SK-N-SH (cell line): Measurements from ENCODE around the gene AGBL5. TPM values are rescaled to one million over a fixed set of nuclear protein-coding genes. Genes with fewer than 3 reads are reported as not detected.

Experiments used
- CTCF ChIA-PET: fragments of 300-600, 350-600 bp; formaldehyde crosslinking; extraction: SDS; loops from one replicate; lab custom pipeline; 2021; lab: Yijun Ruan, JAX
- POLR2A ChIA-PET: fragments of 350-600 bp; sonication (Branson Sonifier 250); formaldehyde crosslinking; extraction: SDS; loops from one replicate; lab custom pipeline; 2020; ENCODE audit warnings: antibody characterized with exemption, inconsistent platforms; lab: Yijun Ruan, JAX
- DNase-seq: peaks from one replicate; pipeline ENCODE4 v3.0.0; 2012
- H2AFZ ChIP-seq: fragments of 200-600 bp; sonication (generic); 2 replicates; pipeline ENCODE4 v1.8.1; 2016; ENCODE audit warnings: antibody characterized with exemption, mild to moderate bottlenecking, low read depth
- H3F3A ChIP-seq: fragments of 200-600 bp; sonication (generic); replicated peaks from 2 replicates; pipeline ENCODE3; 2016; ENCODE audit warnings: antibody characterized with exemption, mild to moderate bottlenecking; ENCODE audit not compliant: insufficient read depth
- H3K27ac ChIP-seq, 2 experiments: fragments of 200-500 bp in 1 of 2; fragments of 200-600 bp in 1 of 2; sonication (Bioruptor generic) in 1 of 2; sonication (generic), shearing (Covaris generic) in 1 of 2; 2 replicates each; pipeline versions ENCODE4 v1.5.1 to v1.6.1; 2014 to 2016; ENCODE audit warnings: low read depth in 2 of 2, inconsistent platforms in 1 of 2, low read length in 1 of 2, mild to moderate bottlenecking in 1 of 2, mixed read lengths in 1 of 2
- H3K27me3 ChIP-seq: fragments of 200-600 bp; sonication (generic), shearing (Covaris generic); 2 replicates; pipeline ENCODE4 v1.6.1; 2016; ENCODE audit warnings: mixed run types; ENCODE audit not compliant: insufficient read depth
- H3K36me3 ChIP-seq, 2 experiments: fragments of 200-500 bp in 1 of 2; fragments of 200-600 bp in 1 of 2; sonication (Bioruptor generic) in 1 of 2; sonication (generic) in 1 of 2; replicated peaks in 1 of 2; 2 replicates each; pipeline versions ENCODE3 to v1.5.1; 2014 to 2016; ENCODE audit warnings: low read length in 1 of 2, mild to moderate bottlenecking in 1 of 2; ENCODE audit not compliant: insufficient read depth in 2 of 2, control insufficient read depth in 1 of 2
- H3K4me1 ChIP-seq, 2 experiments: fragments of 200-500 bp in 1 of 2; fragments of 200-600 bp in 1 of 2; sonication (Bioruptor generic) in 1 of 2; sonication (generic), shearing (Covaris generic) in 1 of 2; 2 replicates each; pipeline versions ENCODE4 v1.5.1 to v1.6.1; 2014 to 2016; ENCODE audit warnings: low read depth in 1 of 2, low read length in 1 of 2, mixed run types in 1 of 2; ENCODE audit not compliant: insufficient read depth in 2 of 2, control insufficient read depth in 1 of 2
- H3K4me2 ChIP-seq: fragments of 200-600 bp; sonication (generic), shearing (Covaris generic); 2 replicates; pipeline ENCODE4 v1.6.1; 2017; ENCODE audit warnings: mixed run types
- H3K4me3 ChIP-seq, 2 experiments: fragments of 200-500 bp in 1 of 2; fragments of 200-600 bp in 1 of 2; sonication (Bioruptor generic) in 1 of 2; sonication (generic), shearing (Covaris generic) in 1 of 2; 2 replicates each; pipeline versions ENCODE4 v1.5.1 to v1.8.1; 2014 to 2016; ENCODE audit warnings: low read depth in 2 of 2, inconsistent platforms in 1 of 2, low read length in 1 of 2, mild to moderate bottlenecking in 1 of 2, mixed read lengths in 1 of 2, moderate library complexity in 1 of 2
- H3K79me2 ChIP-seq: fragments of 200-600 bp; sonication (generic); 2 replicates; pipeline ENCODE4 v1.8.1; 2017; ENCODE audit warnings: mild to moderate bottlenecking; ENCODE audit not compliant: insufficient read depth
- H3K9ac ChIP-seq: fragments of 200-600 bp; sonication (generic); 2 replicates; pipeline ENCODE4 v1.6.1; 2017; ENCODE audit warnings: mixed run types
- H3K9me2 ChIP-seq: fragments of 200-600 bp; sonication (generic); 2 replicates; pipeline ENCODE4 v1.6.1; 2017; ENCODE audit warnings: mixed run types
- H3K9me3 ChIP-seq: fragments of 200-600 bp; sonication (generic); 2 replicates; pipeline ENCODE4 v1.6.1; 2017; ENCODE audit warnings: mixed run types, mild to moderate bottlenecking, moderate library complexity
- H4K20me1 ChIP-seq: fragments of 200-600 bp; sonication (generic); 2 replicates; pipeline ENCODE4 v1.6.1; 2017; ENCODE audit warnings: mild to moderate bottlenecking, mixed run types; ENCODE audit not compliant: insufficient read depth
- ELF1 ChIP-seq: IDR thresholded peaks from 2 replicates; pipeline ENCODE4 v1.4.0; 2012
- EP300 ChIP-seq, 2 experiments: IDR thresholded peaks; 2 replicates each; pipeline versions ENCODE4 v1.4.0 to v1.6.1; 2012; ENCODE audit warnings: borderline replicate concordance in 1 of 2, low read depth in 1 of 2, low read length in 1 of 2
- FOXJ3 ChIP-seq: sonication (generic); formaldehyde crosslinking; IDR thresholded peaks from 2 replicates; pipeline ENCODE4 v1.5.1; 2020; ENCODE audit warnings: mild to moderate bottlenecking, missing genetic modification reagents
- FOXM1 ChIP-seq: IDR thresholded peaks from 2 replicates; pipeline ENCODE4 v1.4.0; 2012; ENCODE audit warnings: low read depth, mild to moderate bottlenecking
- GATA2 ChIP-seq: sonication (generic); formaldehyde crosslinking; IDR thresholded peaks from 2 replicates; pipeline ENCODE4 v1.5.0; 2020; ENCODE audit warnings: mild to moderate bottlenecking, missing genetic modification reagents
- JUND ChIP-seq: IDR thresholded peaks from 2 replicates; pipeline ENCODE4 v1.4.0; 2012
- MEF2A ChIP-seq: IDR thresholded peaks from 2 replicates; pipeline ENCODE4 v1.4.0; 2012; ENCODE audit warnings: low read depth, borderline replicate concordance
- MXI1 ChIP-seq: IDR thresholded peaks from 2 replicates; pipeline ENCODE4 v1.6.1; 2012; ENCODE audit warnings: mild to moderate bottlenecking, low read depth, low read length, improper control_type of control experiment
- NFIC ChIP-seq: IDR thresholded peaks from 2 replicates; pipeline ENCODE4 v1.4.0; 2012; ENCODE audit warnings: borderline replicate concordance
- NRF1 ChIP-seq: IDR thresholded peaks from 2 replicates; pipeline ENCODE4 v1.6.1; 2012; ENCODE audit warnings: low read depth, mild to moderate bottlenecking, low read length
- POLR2AphosphoS5 ChIP-seq: IDR thresholded peaks from 2 replicates; pipeline ENCODE4 v1.6.1; 2012; ENCODE audit warnings: low read depth, low read length
- RFX5 ChIP-seq: IDR thresholded peaks from 2 replicates; pipeline ENCODE4 v1.6.1; 2012; ENCODE audit warnings: mild to moderate bottlenecking, improper control_type of control experiment, low read length
- TCF12 ChIP-seq: IDR thresholded peaks from 2 replicates; pipeline ENCODE4 v1.4.0; 2012
- TEAD4 ChIP-seq: IDR thresholded peaks from 2 replicates; pipeline ENCODE4 v1.4.0; 2012; ENCODE audit warnings: mild to moderate bottlenecking, borderline replicate concordance; ENCODE audit not compliant: insufficient read depth
- YY1 ChIP-seq: IDR thresholded peaks from 2 replicates; pipeline ENCODE4 v1.4.0; 2012; ENCODE audit warnings: low read depth, mild to moderate bottlenecking
- WGBS: methylation state at CpG from one replicate; pipeline ENCODE4 v1.1.6; 2017; ENCODE audit warnings: low lambda C conversion rate; 5-methylcytosine and 5-hydroxymethylcytosine counted together
- polyA plus RNA-seq, 3 experiments: library from polyadenylated mRNA; depleted of rRNA; stranded (reverse); fragments of >200 nt; gene quantifications; 2 replicates each; pipeline ENCODE4 v1.2.3, GENCODE V29; 2012
- TF ChIP-seq, protein P1 (sequence below): IDR thresholded peaks from 2 replicates; pipeline ENCODE4; 2012
- TF ChIP-seq, protein P2 (sequence below): IDR thresholded peaks from 2 replicates; pipeline ENCODE4 v1.4.0; 2012; ENCODE audit warnings: low read depth
- TF ChIP-seq, protein P3 (sequence below): IDR thresholded peaks from 2 replicates; pipeline ENCODE4 v1.4.0; 2012; ENCODE audit warnings: low read depth, borderline replicate concordance

The AGBL5 gene
- polyA plus RNA-seq, 1 of the 3 experiments (the other 2 are of a cell fraction), result 45.5 TPM

DNA sequence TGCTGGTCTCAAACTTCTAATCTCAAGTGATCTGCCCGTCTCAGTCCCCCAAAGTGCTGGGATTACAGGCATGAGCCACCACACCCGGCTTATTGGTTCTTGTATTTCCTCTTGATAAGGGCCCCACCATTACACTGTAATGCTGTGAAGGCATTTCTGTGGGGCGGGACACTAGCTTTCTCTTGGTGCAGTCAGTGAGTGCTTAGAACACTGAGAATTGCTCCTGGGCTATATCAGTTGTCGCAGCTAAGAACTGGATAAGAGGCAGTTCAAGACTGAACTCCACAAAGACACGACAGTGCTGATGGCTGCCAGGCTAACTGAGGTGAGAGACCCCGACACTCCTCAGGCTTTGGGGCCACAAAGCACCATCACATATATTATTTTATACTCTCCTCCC, 37.2 kb downstream of the AGBL5 start:
- H3K9me3 ChIP-seq, result no peaks in the 10 kb centered on the region
- CTCF ChIA-PET, result interaction anchor here (0.6 to 14.6 kb wide), 14 partner anchors 9 to 243 kb away, joined by 3 to 227 read pairs (median 15); partner anchors contain the start of genes AGBL5 and OST4
- WGBS, result 91% methylated on average over 6 of the region's 6 CpGs

More for the DNA sequence above, 37.2 kb downstream of the AGBL5 start:
- H4K20me1 ChIP-seq, result peaks cover 3% of the 10 kb centered on the region; the same call in 1 of the 2 replicates
- no peak overlapping the region for H3K4me2 ChIP-seq
- no peaks in the 10 kb centered on the region for H3K27me3 ChIP-seq
- H3K4me3 ChIP-seq, result no peak overlapping the region
- no peaks in the 10 kb centered on the region for H3K9me2 ChIP-seq
- TF ChIP-seq NFIC (no peak), TEAD4 (no peak), FOXM1 (no peak), YY1 (no peak), ELF1 (no peak), MEF2A (no peak), RFX5 (no peak), MXI1 (no peak), POLR2AphosphoS5 (no peak), JUND (no peak), NRF1 (no peak), TCF12 (no peak), FOXJ3 (CRISPR knock-in tag) (no peak), EP300 (IDR thresholded peaks at IDR 0.05; ENCODE audit: borderline replicate concordance in 1 of 2, low read depth in 1 of 2, low read length in 1 of 2) (no peak), GATA2 (no peak)
- TF ChIP-seq, protein P1, sequence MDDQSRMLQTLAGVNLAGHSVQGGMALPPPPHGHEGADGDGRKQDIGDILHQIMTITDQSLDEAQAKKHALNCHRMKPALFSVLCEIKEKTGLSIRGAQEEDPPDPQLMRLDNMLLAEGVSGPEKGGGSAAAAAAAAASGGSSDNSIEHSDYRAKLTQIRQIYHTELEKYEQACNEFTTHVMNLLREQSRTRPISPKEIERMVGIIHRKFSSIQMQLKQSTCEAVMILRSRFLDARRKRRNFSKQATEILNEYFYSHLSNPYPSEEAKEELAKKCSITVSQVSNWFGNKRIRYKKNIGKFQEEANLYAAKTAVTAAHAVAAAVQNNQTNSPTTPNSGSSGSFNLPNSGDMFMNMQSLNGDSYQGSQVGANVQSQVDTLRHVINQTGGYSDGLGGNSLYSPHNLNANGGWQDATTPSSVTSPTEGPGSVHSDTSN, result no peak
- TF ChIP-seq, protein P2, sequence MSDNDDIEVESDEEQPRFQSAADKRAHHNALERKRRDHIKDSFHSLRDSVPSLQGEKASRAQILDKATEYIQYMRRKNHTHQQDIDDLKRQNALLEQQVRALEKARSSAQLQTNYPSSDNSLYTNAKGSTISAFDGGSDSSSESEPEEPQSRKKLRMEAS, result no peak
- TF ChIP-seq, protein P3, sequence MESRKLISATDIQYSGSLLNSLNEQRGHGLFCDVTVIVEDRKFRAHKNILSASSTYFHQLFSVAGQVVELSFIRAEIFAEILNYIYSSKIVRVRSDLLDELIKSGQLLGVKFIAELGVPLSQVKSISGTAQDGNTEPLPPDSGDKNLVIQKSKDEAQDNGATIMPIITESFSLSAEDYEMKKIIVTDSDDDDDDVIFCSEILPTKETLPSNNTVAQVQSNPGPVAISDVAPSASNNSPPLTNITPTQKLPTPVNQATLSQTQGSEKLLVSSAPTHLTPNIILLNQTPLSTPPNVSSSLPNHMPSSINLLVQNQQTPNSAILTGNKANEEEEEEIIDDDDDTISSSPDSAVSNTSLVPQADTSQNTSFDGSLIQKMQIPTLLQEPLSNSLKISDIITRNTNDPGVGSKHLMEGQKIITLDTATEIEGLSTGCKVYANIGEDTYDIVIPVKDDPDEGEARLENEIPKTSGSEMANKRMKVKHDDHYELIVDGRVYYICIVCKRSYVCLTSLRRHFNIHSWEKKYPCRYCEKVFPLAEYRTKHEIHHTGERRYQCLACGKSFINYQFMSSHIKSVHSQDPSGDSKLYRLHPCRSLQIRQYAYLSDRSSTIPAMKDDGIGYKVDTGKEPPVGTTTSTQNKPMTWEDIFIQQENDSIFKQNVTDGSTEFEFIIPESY, result no peak
- H3K9ac ChIP-seq, result no peak overlapping the region
- POLR2A ChIA-PET, result interaction anchor here (1.0 to 2.6 kb wide), 4 partner anchors 10 to 103 kb away, joined by 3 to 18 read pairs (median 7); partner anchors contain the start of genes EMILIN1 and OST4
- H3F3A ChIP-seq, result peaks cover 7% of the 10 kb centered on the region
- H3K4me1 ChIP-seq, result peaks cover 6 to 32% of the 10 kb centered on the region in 2 experiments; a peak in 3 of 4 replicates
- no peak overlapping the region for H3K27ac ChIP-seq
- no peaks in the 10 kb centered on the region for H3K79me2 ChIP-seq
- peaks cover 0 to 15% of the 10 kb centered on the region in 2 experiments for H3K36me3 ChIP-seq
- no peak overlapping the region for H2AFZ ChIP-seq
- no peak for DNase-seq
